Colon (tissue), 2 donors: Measurements from ENCODE around the gene NEK10.
"Not testable (repeated sequence)": the region's sequence is repeated elsewhere in the genome, so short reads cannot be mapped to it uniquely, and the experiment has no call there.

Source experiments
- FAIRE-seq: peaks from 2 replicates; lab custom pipeline; 2012; peaks lifted over from hg19 to GRCh38; lab: Jason Lieb, UNC
- donor health status: control.
- donor health status: control.

NEK10 gene

GRCh38 chr3:27368831-27369607 is at the start of gene NEK10:
TSS of gene NEK10 (minus strand) at chr3:27369383. CDS start at chr3:27352882, 16,501 bp downstream.
- FAIRE-seq: no peak

GRCh38 chr3:27415202-27415601 is 46.0 kb upstream of the NEK10 start:
- no peak for FAIRE-seq

GRCh38 chr3:27392950-27393679 is 23.9 kb upstream of the NEK10 start:
- FAIRE-seq: no peak

- not testable (repeated sequence) for FAIRE-seq
Observed at GRCh38 chr3:27392414-27392813, 23.2 kb upstream of the NEK10 start.

- no peak for FAIRE-seq
Observed at GRCh38 chr3:27391796-27392195, 22.6 kb upstream of the NEK10 start.

GRCh38 chr3:27387625-27388024 is 18.4 kb upstream of the NEK10 start:
- no peak for FAIRE-seq

- FAIRE-seq: no peak
Observed at GRCh38 chr3:27385504-27385903, 16.3 kb upstream of the NEK10 start.

GRCh38 chr3:27384191-27384590 is 15.0 kb upstream of the NEK10 start:
- FAIRE-seq: no peak

GRCh38 chr3:27380433-27381357 is 11.5 kb upstream of the NEK10 start:
- FAIRE-seq: no peak

GRCh38 chr3:27378331-27378730 is 9.1 kb upstream of the NEK10 start:
- FAIRE-seq: no peak

- no peak for FAIRE-seq
Observed at GRCh38 chr3:27376109-27376772, 7.1 kb upstream of the NEK10 start.

GRCh38 chr3:27366062-27366591 is 3.1 kb downstream of the NEK10 start:
- no peak for FAIRE-seq

- no peak for FAIRE-seq
Observed at GRCh38 chr3:27360113-27361078, 8.8 kb downstream of the NEK10 start.

GRCh38 chr3:27358372-27358771 is 10.8 kb downstream of the NEK10 start:
- FAIRE-seq: no peak

GRCh38 chr3:27357665-27358258 is 11.4 kb downstream of the NEK10 start:
- FAIRE-seq: no peak

- no peak for FAIRE-seq
Observed at GRCh38 chr3:27356976-27357375, 12.2 kb downstream of the NEK10 start.

GRCh38 chr3:27354588-27355203 is 14.5 kb downstream of the NEK10 start:
- FAIRE-seq: no peak

- FAIRE-seq: no peak
Observed at GRCh38 chr3:27354161-27354560, 15.0 kb downstream of the NEK10 start.

- no peak for FAIRE-seq
Observed at GRCh38 chr3:27353221-27353620, 16.0 kb downstream of the NEK10 start.

GRCh38 chr3:27352047-27352446 is 17.1 kb downstream of the NEK10 start:
- FAIRE-seq: no peak
